ENCODE results near the gene TGFA.

The TGFA gene

GRCh38 chr2:70501215-70501614 lies 52.4 kb downstream of the TGFA start:
- TF ChIP-seq, protein P1, sequence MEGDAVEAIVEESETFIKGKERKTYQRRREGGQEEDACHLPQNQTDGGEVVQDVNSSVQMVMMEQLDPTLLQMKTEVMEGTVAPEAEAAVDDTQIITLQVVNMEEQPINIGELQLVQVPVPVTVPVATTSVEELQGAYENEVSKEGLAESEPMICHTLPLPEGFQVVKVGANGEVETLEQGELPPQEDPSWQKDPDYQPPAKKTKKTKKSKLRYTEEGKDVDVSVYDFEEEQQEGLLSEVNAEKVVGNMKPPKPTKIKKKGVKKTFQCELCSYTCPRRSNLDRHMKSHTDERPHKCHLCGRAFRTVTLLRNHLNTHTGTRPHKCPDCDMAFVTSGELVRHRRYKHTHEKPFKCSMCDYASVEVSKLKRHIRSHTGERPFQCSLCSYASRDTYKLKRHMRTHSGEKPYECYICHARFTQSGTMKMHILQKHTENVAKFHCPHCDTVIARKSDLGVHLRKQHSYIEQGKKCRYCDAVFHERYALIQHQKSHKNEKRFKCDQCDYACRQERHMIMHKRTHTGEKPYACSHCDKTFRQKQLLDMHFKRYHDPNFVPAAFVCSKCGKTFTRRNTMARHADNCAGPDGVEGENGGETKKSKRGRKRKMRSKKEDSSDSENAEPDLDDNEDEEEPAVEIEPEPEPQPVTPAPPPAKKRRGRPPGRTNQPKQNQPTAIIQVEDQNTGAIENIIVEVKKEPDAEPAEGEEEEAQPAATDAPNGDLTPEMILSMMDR (conservative IDR thresholded peaks at IDR 0.05; ENCODE audit: low read length): no peak
- no peak for DNase-seq (ENCODE audit: low read depth)
- no peak overlapping the region for H3K4me3 ChIP-seq (ENCODE audit: low read length)

DNA sequence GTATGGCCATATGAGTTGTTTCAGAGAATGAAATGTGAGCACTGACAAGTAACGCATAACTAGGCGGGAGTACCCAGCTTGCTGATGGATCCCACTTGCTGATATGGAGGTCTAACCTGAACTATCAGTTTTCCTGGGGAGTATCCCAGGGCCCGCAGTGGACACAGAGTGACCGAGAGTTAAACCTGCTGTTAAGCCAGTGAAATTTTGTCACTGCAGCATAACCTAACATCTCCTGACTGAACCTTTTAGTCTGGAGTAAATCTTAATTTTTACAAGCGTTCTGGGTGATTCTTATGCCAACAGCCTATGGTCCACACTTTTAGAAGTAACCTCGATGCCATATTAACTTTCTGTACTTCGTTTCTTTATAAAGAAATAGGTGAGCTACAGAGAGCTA lies 54.4 kb downstream of the TGFA start:
- no peak for DNase-seq (ENCODE audit: low read depth)
- no peak overlapping the region for H3K4me3 ChIP-seq (ENCODE audit: low read length)
- TF ChIP-seq, protein P1 (conservative IDR thresholded peaks at IDR 0.05; ENCODE audit: low read length): no peak

GRCh38 chr2:70498528-70498927 lies 55.1 kb downstream of the TGFA start:
- no peak overlapping the region for H3K4me3 ChIP-seq (ENCODE audit: low read length)
- no peak for DNase-seq (ENCODE audit: low read depth)
- TF ChIP-seq, protein P1 (conservative IDR thresholded peaks at IDR 0.05; ENCODE audit: low read length): no peak

DNA sequence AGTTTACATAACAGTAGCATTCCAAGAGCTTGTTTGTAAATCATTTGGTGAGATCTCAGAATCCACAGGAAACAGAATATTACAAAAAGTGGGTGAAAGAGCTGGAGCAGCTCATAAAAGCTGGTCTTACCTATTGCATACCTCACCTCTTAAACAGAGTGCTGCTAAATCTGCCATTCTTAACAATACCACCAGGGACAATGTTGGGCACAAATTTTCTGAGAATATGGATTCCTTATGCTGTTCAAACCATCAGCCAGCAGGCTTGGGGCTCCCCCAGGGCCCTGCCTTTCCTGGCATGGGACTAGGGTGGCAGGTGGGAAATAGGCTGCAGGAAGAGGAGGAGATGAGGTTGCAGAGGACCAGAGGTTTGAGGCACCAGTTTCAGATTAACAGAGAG lies 55.6 kb downstream of the TGFA start:
- no peak for DNase-seq (ENCODE audit: low read depth)
- TF ChIP-seq, protein P1 (conservative IDR thresholded peaks at IDR 0.05; ENCODE audit: low read length): peak; percentile 33; the same call in 1 of the 2 replicates
- H3K4me3 ChIP-seq (ENCODE audit: low read length): no peak overlapping the region

DNA sequence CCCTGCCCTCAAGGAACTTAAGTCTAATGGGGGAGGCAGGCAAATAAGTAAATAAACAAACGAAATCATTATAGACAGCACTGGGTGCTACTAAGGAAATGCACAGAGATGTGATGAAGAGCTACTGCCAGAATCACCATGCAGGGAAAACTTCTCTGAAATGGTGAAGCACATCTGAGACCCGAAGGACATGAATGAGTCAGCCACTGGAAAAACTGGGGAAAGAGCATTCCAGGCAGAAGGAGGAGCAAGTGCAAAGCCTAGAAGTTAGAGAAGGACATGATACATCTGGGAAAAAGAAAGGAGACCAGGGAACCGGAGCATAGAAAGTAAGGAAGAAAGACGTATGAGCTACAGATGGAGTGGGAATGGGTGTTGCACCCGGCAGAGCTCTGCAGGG lies 56.8 kb downstream of the TGFA start:
- DNase-seq (ENCODE audit: low read depth): peak; percentile 43
- H3K4me3 ChIP-seq (ENCODE audit: low read length): no peak overlapping the region
- TF ChIP-seq, protein P1 (conservative IDR thresholded peaks at IDR 0.05; ENCODE audit: low read length): peak; percentile 48

DNA sequence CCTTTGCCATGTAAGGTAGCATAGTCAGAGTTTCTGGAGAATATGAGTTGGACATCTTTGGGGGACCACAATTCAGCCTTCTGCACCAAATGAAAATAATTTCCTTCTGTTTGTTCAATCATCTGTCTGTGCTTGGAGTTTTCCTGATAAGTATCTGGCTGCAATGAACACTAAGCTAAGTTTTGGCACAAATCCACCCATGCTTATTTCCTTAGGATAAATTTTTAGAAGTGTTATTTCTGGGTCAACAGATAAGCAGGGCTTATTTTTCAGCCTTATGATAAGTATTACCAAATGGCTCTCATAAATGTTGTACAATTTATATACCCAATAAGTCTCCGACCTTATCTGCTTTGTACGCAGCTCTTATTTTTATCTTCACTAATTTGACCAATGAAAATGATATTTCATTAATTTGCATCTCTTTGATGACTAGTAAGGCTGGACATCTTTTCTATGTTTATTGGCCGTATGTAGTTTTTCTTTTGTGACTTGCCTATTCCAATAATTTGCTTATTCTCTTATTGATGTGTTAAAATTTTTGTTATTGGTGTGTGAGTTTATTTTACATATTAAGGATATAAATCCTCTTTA lies 59.2 kb downstream of the TGFA start:
- no peak for DNase-seq (ENCODE audit: low read depth)
- TF ChIP-seq, protein P1 (conservative IDR thresholded peaks at IDR 0.05; ENCODE audit: low read length): no peak
- H3K4me3 ChIP-seq (ENCODE audit: low read length): no peak overlapping the region

GRCh38 chr2:70490381-70490780 lies 63.2 kb downstream of the TGFA start:
- TF ChIP-seq, protein P1 (conservative IDR thresholded peaks at IDR 0.05; ENCODE audit: low read length): no peak
- DNase-seq (ENCODE audit: low read depth): no peak
- no peak overlapping the region for H3K4me3 ChIP-seq (ENCODE audit: low read length)

Measured in AG10803 (cell line).